Stimulated activated CD4-positive, alpha-beta T cell treated with anti-CD3 and anti-CD28 coated beads, Interleukin-12 subunit alpha, Interleukin-12 subunit beta, amount 100 ng/mL, for 48 hours (primary cell): ENCODE results near the gene PSRC1.

Experiments used
- DNase-seq, 3 donors: peaks; one replicate each; pipeline ENCODE4 v3.0.0-alpha.2; 2020; ENCODE audit warnings: low read depth in 2 of 3, low spot score in 1 of 3

PSRC1 gene

DNA sequence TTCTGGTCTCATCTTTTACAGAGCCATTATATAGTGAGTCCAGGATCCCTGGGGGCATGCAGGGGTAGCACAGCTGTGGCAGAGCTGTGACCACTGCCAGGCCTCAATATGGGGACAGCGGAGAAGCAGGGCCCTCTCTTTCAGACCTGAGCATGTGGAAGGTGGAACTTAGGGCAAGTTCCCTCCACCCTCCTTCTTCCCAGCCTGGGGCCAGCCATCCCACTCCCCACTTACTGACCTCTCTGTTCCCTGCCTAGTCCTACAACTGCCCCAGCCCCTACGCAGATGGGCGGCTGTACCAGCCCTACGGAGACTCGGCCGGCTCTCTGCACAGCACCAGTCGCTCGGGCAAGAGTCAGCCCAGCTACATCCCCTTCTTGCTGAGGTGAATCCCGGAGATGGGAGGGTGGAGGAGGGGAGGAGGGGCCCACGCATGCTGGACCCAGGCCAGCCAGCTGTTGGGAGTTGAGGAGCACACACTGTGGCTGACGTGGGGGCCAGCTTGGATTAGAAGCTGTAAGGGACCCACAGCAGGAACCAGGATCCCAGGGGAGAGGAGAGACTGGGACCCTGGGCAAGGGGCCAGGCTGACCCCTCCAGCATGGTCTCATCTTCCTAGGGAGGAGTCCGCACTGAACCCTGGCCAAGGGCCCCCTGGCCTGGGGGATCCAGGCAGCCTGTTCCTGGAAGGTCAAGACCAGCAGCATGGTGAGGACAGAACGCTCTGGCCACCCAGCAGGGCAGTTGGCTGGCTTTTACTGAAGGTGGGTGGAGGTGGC, 10.7 kb downstream of the PSRC1 start:
- no peak for DNase-seq

GRCh38 chr1:109271458-109271857, 11.5 kb downstream of the PSRC1 start:
- DNase-seq: no peak

- no peak for DNase-seq
Observed at GRCh38 chr1:109270623-109271317, 12.2 kb downstream of the PSRC1 start.

DNA sequence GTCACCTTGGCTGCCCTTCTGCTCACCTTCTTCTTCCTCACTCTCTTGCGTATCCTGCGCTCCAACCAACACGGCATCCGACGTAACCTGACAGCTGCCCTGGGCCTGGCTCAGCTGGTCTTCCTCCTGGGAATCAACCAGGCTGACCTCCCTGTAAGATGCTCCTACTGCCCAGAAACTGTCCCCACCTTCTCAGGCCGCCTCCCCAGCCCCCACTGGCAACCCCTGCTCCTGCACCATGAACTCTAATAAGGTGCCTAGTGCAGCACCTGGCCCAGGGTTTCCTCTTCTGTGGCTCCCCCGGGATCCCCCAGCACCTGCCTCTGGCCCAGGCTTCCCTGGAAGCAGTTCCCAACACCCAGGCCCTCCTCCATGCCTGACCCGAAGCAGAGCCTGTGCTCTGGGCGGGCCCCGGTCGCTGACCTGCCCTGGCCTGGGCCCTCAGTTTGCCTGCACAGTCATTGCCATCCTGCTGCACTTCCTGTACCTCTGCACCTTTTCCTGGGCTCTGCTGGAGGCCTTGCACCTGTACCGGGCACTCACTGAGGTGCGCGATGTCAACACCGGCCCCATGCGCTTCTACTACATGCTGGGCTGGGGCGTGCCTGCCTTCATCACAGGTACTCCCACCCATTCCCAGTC, 12.8 kb downstream of the PSRC1 start:
- no peak for DNase-seq

- DNase-seq: no peak
Observed at GRCh38 chr1:109269212-109269980, 13.5 kb downstream of the PSRC1 start.

DNA sequence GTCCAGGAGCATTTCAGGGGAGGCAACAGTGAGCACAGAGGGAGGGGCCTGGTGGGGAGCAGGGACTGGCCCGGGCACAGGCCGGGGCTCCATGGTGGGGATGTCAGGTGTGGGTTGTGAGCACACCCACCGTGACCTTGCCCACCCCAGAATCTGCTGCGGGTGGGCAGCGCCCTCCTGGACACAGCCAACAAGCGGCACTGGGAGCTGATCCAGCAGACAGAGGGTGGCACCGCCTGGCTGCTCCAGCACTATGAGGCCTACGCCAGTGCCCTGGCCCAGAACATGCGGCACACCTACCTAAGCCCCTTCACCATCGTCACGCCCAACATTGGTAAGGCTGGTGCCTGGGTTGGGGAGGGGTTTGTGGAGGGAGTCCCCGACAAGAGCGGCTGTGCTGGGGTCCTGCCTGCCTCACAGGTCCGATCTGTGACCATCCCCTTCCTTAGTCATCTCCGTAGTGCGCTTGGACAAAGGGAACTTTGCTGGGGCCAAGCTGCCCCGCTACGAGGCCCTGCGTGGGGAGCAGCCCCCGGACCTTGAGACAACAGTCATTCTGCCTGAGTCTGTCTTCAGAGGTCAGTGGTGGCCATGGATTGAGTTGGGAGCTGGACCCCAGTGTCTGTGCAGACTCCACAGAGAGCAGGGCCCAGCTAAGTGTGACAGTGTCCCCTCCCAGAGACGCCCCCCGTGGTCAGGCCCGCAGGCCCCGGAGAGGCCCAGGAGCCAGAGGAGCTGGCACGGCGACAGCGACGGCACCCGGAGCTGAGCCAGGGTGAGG, 14.3 kb downstream of the PSRC1 start:
- DNase-seq: no peak

- no peak for DNase-seq
Observed at GRCh38 chr1:109267743-109268300, 15.1 kb downstream of the PSRC1 start.

GRCh38 chr1:109266965-109267364, 16.0 kb downstream of the PSRC1 start:
- DNase-seq: no peak

- DNase-seq: no peak
Observed at GRCh38 chr1:109265741-109266330, 17.1 kb downstream of the PSRC1 start.

DNA sequence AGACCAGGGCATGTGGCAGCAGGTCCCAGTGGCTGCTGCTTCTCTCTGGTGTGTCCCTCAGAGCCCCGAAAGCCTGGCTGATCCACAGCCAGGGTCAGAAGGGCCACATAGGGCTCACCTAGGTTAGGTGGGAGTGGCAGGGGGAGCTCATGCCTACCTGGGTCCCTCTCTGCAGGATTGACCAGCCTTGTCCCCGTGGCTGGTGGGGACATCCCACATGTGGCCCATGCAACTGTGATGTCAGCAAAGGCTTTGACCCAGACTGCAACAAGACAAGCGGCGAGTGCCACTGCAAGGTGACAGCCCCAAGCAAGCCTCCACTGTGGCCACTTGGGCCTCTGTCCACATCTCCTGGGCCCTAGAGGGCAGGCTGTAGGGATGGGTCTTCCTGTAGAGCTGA, 17.9 kb downstream of the PSRC1 start:
- DNase-seq: no peak

DNA sequence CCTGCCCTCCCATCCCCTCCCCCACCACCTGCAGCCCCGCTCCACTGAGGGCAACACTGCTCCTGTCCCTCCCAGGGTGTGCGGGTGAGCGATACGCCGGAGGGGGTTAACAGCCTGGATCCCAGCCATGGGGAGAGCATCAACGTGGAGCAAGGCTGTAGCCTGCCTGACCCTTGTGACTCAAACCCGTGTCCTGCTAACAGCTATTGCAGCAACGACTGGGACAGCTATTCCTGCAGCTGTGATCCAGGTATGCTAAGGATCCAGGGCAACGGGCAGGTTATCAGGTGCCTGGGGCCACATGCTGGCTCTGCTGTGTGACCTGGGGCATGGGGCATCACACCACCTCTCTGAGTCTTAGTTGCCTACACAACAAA, 18.6 kb downstream of the PSRC1 start:
- DNase-seq: no peak

GRCh38 chr1:109263597-109264378, 19.2 kb downstream of the PSRC1 start:
- DNase-seq: peak; percentile 77 to 88 (median 80)

DNA sequence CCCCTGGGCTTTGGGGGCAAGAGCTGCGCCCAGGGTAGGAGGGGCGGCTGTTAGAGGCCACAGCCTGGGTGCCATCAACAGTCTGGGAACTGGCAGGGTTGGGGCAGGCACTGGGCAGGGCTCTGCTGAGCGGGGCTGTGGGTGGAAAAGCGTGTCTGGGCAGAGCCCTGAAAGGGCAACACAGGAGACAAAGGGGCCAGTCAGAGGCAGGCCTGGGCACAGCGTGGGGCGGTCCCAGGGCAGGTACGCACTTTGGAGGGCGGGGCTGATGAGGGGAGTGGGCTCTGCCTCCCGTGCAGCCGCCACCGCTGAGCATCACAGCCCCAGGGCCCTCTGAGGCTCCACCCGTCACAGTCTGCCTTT, 19.7 kb downstream of the PSRC1 start:
- no peak for DNase-seq

DNA sequence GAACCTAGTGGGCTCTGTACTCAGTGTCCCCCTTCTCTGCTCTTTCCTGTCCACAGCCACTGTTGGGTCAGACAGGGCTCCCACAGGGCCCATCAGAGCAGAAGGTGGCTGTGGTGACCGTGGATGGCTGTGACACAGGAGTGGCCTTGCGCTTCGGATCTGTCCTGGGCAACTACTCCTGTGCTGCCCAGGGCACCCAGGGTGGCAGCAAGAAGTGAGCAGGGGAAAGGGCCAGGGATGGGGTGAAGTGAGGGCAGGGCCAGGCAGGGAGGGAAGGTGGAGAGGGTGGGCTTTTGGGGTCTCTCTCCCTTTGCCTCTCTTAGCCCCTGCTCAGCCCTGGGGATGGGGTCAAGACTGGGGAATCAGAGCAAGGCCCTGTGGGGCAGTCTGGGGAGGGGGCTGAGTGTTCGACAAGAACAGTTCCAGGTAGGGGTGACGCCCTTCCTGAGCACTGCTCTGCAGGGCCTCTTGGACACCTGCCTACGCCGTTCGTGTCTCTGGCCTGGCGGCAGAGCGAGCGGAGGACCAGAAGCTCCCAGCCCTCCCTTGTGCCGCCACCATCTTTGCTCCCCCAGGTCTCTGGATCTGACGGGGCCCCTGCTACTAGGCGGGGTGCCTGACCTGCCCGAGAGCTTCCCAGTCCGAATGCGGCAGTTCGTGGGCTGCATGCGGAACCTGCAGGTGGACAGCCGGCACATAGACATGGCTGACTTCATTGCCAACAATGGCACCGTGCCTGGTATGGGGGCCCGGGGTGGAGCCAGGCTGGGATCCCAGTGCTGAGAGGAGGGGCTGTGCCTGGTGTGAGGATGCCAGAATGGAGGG, 20.5 kb downstream of the PSRC1 start:
- DNase-seq: no peak

DNA sequence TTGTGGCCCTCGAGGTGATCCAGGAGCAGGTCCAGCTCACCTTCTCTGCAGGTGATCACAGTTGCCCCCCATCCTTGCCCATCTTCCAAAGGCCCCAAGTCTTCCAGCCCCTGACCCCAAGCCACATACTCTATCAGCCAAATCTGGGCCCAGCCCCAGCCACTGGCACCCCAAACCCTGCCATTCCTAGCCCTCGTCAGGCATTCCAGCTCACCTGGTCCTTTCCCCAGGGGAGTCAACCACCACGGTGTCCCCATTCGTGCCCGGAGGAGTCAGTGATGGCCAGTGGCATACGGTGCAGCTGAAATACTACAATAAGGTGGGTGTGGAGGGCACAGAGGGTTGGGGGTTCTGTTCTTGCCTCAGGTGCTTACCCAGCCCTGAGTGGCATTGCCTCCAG, 21.4 kb downstream of the PSRC1 start:
- DNase-seq: no peak

GRCh38 chr1:109261006-109261405, 21.9 kb downstream of the PSRC1 start:
- DNase-seq: no peak

DNA sequence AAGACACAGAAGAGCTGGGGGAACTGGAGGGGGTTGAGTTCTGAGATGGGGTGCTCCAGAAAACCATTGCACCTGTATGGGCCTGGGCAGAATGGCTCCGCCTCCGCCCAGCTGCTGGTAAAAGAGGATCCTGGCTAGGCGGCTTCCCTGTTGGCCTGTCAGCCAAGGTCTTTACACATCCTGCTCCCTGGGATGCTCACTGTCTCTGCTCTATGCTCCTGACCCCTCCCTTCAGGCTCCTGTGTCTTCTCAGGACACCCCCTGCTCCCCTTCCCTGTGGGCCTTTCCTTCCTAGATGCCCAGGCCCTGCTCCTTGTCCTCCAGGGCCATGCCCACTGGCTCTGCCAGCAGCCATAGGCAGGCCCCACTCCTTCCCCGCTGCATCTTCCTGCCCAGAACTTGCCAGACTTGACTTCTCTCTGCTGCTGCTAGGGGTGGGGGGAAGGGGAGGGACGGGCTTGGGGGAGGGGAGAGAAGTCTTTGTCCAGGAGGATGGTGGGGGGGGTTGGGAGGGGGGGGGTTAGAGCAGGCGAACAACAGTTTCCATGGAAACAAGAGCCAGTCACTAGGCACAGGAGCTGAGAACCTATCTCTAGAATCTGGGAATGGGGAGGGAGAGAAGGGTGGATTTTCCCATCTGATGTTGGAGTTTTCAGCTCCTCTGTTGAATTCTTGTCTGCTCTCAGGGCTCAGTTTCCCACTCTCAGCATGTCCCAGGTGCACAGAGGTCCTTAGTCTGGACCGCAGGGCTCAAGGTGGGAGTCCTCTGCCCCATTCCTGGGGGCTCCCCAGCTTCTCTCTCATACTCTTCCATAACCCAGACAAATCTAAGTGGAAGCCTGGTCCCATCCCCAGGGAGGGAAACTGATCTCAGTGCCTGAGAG, 23.0 kb downstream of the PSRC1 start:
- no peak for DNase-seq
